Measurements from ENCODE around the gene RND1.
"Not testable (repeated sequence)": the region's sequence is repeated elsewhere in the genome, so short reads cannot be mapped to it uniquely, and the experiment has no call there.

The RND1 gene

DNA sequence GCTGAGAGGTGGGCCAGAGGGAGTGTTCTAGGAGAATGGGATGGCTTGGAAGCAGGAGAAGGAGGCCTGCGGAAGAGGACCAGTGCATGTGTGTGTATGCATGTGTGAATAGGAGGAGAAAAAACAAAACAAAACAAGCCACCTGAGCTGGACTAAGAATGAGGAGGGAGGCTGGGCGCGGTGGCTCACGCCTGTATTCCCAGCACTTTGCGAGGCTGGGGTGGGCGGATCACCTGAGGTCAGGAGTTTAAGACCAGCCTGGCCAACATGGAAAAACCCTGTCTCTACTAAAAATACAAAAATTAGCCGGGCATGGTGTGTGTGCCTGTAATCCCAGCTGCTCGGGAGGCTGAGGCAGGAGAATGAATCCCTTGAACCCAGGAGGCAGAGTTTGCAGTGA, 7.9 kb upstream of the RND1 start:
- DNase-seq; intact Hi-C loops (cut with DNase I): not testable (repeated sequence)

GRCh38 chr12:48873096-48873495, 7.4 kb upstream of the RND1 start:
- intact Hi-C loops (cut with DNase I) = no loop called here
- DNase-seq = peak in 18 of 42 donors; percentile 18 to 74 (median 37)

- no peak for DNase-seq
- intact Hi-C loops (cut with DNase I) = no loop called here
Observed at GRCh38 chr12:48869191-48869590, 3.5 kb upstream of the RND1 start.

GRCh38 chr12:48868451-48868850, 2.8 kb upstream of the RND1 start:
- no peak for DNase-seq
- intact Hi-C loops (cut with DNase I) = no loop called here

DNA sequence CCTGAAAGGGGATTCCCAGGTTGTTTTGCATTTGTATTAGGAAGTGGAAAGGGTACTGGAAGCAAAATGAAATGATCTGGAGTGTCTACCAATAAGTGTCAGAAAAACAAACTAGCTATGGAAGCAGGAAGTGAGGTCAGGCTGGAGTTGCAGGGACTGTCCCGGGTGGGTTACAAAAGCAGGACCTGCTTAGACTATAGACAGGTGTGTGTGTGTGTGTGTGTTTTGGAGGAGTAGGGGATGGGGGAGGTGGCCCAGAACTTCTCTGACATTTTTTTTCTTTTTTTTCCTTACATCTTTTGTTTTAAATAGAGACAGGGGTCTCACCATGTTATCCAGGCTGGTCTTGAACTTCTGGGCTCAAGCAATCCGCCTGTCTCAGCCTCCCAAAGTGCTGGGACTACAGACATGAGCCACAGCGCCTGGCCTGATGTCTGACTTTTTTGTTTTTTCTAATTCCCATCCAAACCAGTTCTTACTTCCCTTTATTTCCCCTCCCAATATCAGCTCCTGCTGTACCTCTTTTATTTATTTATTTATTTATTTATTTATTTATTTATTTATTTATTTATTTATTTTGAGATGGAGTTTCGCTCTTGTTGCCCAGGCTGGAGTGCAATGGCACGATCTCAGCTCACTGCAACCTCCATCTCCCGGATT, 512 bp upstream of the RND1 start:
- DNase-seq = no peak
- intact Hi-C loops (cut with DNase I) = no loop called here

DNA sequence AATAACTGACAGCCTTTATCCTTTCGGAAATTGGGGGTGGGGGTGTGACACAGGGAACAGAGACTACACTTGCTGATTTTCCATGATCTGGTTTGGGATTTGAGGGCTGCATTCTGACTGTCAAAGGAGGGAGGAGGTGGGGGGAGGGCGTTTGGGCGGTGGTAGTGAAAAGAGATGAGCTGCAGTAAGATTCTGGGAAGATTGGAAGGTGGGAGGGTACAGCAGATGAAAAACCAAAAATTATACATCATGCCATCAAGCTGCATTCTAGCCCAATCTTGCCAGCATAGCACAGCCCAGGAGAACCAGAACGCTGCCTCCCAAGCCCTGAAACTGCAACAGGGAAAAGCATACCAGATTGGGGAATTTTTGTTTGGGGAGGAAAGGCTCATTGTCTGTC, 2.4 kb downstream of the RND1 start:
- peak; percentile 22 to 85 (median 62) for DNase-seq
- intact Hi-C loops (cut with DNase I) = no loop called here

DNA sequence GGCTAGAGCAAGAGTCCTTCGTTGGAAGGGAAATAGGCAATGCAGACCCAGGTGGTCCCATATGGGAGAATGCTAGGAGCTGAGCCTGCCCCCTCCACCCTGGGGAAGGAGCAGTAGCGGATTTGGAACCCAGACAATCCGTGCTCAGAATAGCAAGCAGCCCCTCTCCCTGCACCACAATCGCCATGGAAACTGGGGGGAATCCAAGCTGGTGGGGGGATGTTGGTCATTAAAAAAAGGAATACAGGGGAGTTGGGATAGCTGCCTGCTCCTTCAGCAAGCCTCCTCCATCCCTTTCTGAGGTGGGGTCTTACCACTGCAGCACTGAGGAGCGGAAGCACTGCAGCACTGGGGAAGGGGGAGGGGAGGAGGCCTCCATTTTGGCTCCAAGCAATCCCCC, 2.9 kb downstream of the RND1 start:
- intact Hi-C loops (cut with DNase I) = no loop called here
- DNase-seq = peak in 20 of 42 donors; percentile 12 to 57 (median 28)

- intact Hi-C loops (cut with DNase I) = no loop called here
- DNase-seq = peak in 3 of 42 donors; percentile 11 to 32 (median 14)
Observed at GRCh38 chr12:48861111-48861510, 4.6 kb downstream of the RND1 start.

GRCh38 chr12:48860236-48860635, 5.4 kb downstream of the RND1 start:
- DNase-seq; intact Hi-C loops (cut with DNase I): not testable (repeated sequence)

DNA sequence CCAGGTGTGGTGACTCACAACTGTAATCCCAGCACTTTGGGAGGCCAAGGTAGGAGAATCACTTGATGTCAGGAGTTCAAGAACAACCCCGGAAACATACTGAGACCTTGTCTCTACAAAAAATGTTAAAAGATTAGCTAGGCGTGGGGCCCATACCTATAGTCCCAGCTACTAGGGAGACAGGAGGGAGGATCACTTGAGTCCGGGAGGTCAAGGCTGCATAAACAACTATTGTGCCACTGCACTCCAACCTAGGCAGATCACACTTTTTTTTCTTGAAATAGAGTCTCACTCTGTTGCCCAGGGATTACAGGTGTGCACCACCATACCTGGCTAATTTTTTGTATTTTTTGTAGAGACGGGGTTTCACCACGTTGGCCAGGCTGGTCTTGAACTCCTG, 6.1 kb downstream of the RND1 start:
- intact Hi-C loops (cut with DNase I) = loop anchor here (5.0 kb wide), 1 partner anchor 78 kb away; no protein-coding TSS in a partner anchor
- DNase-seq = no peak

DNA sequence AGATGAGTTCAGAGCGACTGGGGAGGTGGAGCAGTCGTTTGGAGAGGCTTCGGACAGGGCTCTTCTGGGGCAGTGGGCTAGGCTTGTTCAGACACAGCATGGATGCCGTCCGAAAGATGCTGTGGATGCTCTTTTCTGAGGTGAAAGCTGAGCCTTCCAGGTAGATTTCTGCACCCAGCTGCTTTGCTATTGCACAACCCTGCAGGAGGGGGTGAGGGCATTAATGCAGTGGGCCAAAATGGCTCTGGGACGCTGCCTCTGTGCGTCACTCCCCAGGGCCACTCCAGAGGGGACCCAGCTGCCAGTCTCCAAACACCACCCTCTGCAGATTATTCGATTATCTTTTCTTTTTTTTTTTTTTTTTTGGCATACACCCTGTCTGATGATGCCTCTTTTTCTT, 7.6 kb downstream of the RND1 start:
- no peak for DNase-seq
- intact Hi-C loops (cut with DNase I) = loop anchor here (5.0 kb wide), 1 partner anchor 79 kb away; no protein-coding TSS in a partner anchor

DNA sequence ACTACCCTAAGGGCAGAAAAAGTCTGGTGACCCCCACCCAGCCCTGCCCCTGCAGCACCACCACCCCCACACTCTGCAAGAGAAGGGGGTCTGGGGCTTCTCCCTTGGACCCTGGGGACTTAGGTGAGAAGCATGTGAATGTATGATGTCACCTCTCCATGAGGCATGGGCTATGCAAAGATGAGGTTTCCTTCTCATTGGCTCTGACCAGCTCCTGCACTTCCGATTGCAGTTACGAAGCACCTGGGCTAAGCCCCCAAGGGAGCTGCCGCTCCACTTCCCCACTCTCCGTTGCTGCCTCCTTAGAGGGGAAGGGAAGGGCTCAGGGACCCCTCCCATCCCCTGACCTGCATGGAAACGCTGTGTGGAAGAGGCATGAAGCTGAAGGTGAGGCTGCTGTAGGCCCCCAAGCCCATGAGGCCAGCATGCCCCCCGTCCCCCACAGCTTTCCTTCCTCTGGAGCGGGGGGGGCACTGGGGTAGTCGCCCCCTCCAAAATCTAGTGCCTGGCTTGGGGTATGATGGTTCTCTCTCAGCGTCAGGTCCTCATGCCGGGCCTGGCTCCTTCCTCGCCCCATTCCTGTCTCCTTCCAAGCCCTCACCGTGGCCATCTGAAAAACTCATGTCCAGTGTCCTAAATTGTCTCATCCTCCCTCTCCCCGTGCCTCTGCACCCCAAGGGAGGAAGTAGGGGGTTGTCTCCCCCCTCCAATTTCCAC, 8.2 kb downstream of the RND1 start:
- intact Hi-C loops (cut with DNase I) = loop anchor here (5.0 kb wide), 1 partner anchor 80 kb away; no protein-coding TSS in a partner anchor
- DNase-seq = no peak

DNA sequence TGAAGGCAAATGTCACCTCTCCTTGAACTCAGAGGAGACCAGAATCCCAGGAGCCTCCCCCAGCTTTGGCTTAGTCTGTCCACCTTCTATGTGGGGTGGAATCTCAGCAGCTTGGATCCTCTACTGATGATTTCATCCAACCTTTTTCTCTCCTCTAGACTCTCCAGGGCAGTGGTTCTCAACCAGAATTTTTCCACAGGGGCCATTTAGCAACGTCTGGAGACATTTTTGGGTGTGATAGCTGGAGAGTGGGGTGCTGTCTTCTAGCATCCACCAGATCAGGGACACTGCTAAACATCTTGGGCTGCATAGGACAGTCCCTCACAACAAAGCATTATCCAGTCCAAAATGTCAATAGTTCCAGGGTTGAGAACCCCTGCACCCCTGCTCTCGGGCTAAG, 9.3 kb downstream of the RND1 start:
- DNase-seq = no peak
- intact Hi-C loops (cut with DNase I) = loop anchor here (5.0 kb wide), 1 partner anchor 81 kb away; no protein-coding TSS in a partner anchor

DNA sequence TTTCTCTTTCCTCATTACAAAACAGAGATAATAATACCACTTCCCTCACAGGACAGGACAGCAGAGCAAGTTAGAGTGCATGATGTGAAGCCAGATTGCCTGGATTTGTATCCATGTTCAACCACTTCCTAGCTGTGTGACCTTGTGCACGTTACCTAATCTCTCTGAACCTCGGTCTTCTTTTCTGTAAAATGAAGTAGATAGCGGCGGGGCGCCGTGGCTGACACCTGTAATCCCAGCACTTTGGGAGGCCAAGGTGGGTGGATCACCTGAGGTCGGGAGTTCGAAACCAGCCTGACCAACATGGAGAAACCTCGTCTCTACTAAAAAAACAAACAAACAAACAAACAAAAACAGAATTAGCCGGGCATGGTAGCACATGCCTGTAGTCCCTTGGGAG, 10.7 kb downstream of the RND1 start:
- intact Hi-C loops (cut with DNase I) = loop anchor here (5.0 kb wide), 1 partner anchor 82 kb away; no protein-coding TSS in a partner anchor
- not testable (repeated sequence) for DNase-seq

- no peak for DNase-seq
- intact Hi-C loops (cut with DNase I) = no loop called here
Observed at GRCh38 chr12:48854488-48854887, 11.2 kb downstream of the RND1 start.

GRCh38 chr12:48852734-48853688, 12.7 kb downstream of the RND1 start:
- intact Hi-C loops (cut with DNase I) = loop anchor here (2.0 kb wide), 1 partner anchor 38 kb away; no protein-coding TSS in a partner anchor
- DNase-seq = peak; percentile 56 to 97 (median 91)

GRCh38 chr12:48851883-48852733, 13.6 kb downstream of the RND1 start, which contains the start of gene DDX23:
Gene DDX23, minus strand, starts transcription at chr12:48852163. Its CDS starts 6,381 bp downstream, at chr12:48845782.
- intact Hi-C loops (cut with DNase I) = loop anchor here (2.0 kb wide), 1 partner anchor 39 kb away; no protein-coding TSS in a partner anchor
- peak; percentile 86 to 99 (median 95) for DNase-seq

- intact Hi-C loops (cut with DNase I); DNase-seq: not testable (repeated sequence)
Observed at GRCh38 chr12:48842021-48842420, 23.6 kb downstream of the RND1 start.
